Activated T-cell treated with anti-CD3 and anti-CD28 coated beads for 1 hour (primary cell): Measurements from ENCODE around the gene COL21A1.
"Not testable (repeated sequence)": the region's sequence is repeated elsewhere in the genome, so short reads cannot be mapped to it uniquely, and the experiment has no call there.

Source experiments
- DNase-seq: peaks from one replicate; pipeline ENCODE4 v3.0.0-alpha.2; 2020; ENCODE audit warnings: low read depth

Gene COL21A1

GRCh38 chr6:56246881-56247653 is at the start of gene COL21A1:
COL21A1 (minus strand) TSS chr6:56247580; CDS start chr6:56182618, 64,962 bp downstream.
- no peak for DNase-seq

DNA sequence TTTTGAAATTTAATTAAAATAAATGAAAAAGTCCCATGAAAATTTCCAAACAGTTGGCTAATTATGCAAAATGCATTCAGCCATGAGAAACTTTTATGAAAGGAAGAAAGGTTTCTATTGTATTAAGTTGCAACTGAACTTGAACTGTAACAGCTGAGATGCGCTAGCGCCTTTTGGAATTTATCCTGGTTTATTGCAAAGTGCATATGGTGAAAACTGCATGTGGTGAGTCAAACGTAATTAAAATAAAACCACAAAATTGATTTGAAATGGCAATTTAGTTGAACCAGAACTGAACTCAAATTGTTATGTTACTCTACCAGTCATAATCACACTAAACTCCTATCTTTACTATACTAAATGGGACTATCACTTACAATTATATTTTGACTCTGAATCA is 46.4 kb upstream of the COL21A1 start:
- no peak for DNase-seq

- no peak for DNase-seq
These were observed 45.3 kb upstream of the COL21A1 start for GRCh38 chr6:56292505-56293181.

GRCh38 chr6:56291302-56291917 is 44.0 kb upstream of the COL21A1 start:
- no peak for DNase-seq

- DNase-seq, result no peak
These were observed 42.3 kb upstream of the COL21A1 start for GRCh38 chr6:56289721-56290120.

DNA sequence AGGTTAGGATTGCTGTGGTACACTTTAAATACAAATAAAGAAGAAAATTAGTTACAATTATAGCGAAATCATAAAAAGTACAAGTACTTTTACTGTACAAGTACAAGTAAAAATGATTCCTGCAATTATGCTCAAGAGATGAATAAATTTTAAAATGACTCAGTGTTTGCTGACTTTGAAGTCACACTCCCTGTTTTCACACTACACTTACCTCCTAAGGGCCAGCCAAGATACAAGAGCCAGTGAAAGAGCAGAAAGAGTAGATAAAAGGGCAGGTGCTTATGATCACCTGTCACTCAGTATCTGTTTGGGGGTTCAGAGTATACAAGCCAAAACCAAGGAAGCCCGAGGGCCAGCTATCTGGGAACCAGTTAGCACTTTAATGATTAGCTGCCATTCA is 41.0 kb upstream of the COL21A1 start:
- no peak for DNase-seq

GRCh38 chr6:56282391-56282790 is 35.0 kb upstream of the COL21A1 start:
- DNase-seq, result no peak

DNA sequence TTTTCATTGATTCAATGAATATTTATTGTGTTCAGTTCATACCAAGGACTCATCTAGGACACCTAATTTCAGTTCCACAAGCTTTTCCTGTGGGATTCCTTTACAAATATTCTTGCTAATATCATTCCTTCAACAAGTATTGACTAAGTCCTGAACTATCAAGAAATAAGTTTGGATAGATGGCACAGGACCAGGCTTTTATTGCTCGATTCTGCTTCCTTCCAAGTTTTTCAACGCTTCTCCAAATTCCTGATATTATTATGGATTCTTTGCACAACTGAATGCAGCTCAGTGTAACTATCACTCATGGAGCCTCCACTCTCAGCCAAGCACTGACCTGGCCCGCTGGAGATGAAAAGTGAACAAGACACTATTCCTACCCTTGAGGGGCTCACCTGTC is 32.7 kb upstream of the COL21A1 start:
- no peak for DNase-seq

DNA sequence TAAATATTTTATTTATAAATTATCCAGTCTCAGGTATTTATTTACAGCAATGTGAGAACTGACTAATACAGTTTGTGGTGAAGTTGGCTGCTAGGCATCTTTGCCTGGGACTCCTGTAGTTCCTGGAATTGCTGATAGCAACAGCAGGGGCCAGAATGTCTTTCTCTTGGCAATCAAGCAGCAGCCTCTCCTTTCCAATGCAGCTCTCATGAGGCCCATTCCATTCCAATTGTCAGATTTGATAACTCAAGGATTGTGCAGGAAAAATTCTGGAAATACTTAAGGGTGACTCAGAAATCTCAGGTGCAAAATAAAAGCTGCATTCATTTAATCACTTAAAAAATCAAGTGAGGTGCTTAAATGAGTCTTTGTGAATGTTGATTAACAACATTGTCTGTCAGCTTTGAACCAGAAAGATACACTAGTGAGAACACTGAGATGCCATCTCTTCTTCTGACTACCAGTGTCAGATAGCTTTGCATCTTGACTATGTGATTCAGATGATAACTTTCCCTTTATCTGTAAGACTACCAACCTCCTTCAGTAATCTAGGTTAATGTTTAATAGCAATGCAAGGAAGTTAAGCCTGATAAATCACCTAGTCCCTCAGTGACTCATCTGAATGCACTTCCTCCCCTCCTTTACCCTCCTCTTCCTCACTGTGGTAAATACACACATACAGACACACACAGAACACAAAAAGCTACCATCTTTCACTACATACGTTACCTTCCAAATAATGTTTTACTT is 32.1 kb upstream of the COL21A1 start:
- DNase-seq, result no peak

DNA sequence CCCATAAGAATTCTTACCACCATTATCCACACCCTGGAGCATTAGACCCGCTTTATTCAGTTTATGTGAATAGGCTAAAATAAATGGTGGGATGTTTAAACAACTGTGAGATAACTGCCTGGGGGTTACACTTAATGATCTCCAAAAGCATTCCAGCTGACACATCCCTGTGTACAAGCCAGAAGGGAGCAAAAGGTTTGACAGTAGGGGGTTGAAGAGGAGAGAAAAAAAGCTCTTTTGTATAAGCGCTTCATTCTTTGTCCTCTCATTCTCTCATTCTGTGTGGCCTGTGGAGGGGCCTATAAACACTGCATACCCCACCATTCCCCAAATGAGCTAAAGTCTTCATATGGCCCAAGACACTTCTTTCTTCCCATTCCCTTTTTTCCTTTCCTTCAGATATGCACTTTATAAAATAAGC is 30.8 kb upstream of the COL21A1 start:
- no peak for DNase-seq

- no peak for DNase-seq
These were observed 23.5 kb upstream of the COL21A1 start for GRCh38 chr6:56270812-56271441.

DNA sequence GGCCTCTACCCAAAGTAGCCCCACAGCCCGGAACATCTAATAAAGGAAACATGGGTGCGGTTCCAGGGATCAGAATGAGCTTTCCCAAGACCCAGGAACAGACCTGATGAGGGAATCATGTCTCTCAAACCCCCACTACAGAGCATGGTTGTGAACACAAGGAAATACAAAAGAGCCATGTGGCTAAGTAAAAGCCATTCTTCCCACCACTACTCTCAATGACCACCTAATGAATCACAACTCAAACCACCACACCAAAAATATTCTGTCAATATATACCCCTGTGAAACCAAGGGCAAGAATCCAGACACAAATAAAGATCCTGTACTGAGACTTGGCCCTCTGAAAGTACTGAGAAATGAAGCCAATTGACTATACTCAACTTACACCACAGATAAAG is 20.9 kb upstream of the COL21A1 start:
- DNase-seq, result no peak

GRCh38 chr6:56266011-56266410 is 18.6 kb upstream of the COL21A1 start:
- DNase-seq, result no peak

GRCh38 chr6:56263596-56264315 is 16.4 kb upstream of the COL21A1 start:
- DNase-seq, result no peak

- DNase-seq, result not testable (repeated sequence)
These were observed 13.2 kb upstream of the COL21A1 start for GRCh38 chr6:56260593-56260992.

DNA sequence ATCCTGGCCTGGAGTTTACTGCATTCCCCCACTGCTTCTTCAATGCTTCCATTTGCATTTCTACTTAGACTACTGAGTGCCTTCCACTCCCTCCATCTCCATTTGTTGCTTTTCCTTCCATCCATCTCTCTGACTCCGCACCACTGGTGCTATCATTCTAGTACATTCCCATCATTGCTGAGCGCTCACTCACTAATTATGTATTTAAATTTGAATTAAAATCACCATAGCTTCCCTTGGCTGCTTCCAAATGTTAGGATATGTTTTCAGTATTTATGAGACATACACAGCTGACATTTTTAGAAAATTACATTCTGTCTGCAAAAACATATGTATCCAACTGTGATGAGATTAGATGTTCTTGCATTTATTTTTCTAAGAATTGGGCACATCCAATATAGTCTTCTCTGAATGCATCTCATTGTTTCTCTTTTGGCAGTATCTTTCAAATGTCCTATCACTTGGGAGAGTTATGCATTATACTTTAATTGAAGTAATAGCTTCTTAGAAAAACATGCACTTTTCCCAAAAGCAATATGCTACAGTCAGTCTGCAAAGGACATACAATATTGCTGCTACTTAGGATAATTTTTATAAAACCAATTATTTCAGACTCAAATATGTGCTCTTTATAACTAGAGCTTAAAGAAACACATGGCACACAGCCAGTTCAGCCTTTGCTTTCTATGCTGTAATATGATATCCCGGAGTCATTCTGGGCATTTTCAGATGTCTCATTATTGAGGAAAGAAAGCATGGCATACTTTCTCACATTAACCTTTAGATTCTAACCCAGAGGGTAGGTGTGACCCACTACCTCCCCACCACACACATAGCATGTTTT is 12.1 kb upstream of the COL21A1 start:
- DNase-seq, result no peak

DNA sequence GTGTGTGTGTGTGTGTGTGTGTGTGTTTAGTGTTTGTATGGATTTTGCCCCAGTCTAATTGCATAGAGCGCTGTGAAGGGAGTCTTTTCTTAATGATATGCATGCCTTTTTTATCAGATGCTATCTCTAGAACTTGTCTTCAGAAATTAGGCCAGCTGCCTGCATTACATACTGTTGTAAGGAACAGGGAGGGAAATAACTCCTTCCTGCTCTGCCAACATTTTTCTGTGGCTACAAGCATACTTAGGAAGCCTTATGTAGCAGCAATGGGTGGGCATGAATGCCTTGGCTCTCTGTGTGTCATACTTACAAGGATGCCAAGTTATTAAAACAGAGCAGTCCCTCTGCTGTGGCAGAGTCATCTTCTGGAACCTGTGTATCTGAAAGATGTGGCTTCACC is 8.0 kb upstream of the COL21A1 start:
- no peak for DNase-seq

DNA sequence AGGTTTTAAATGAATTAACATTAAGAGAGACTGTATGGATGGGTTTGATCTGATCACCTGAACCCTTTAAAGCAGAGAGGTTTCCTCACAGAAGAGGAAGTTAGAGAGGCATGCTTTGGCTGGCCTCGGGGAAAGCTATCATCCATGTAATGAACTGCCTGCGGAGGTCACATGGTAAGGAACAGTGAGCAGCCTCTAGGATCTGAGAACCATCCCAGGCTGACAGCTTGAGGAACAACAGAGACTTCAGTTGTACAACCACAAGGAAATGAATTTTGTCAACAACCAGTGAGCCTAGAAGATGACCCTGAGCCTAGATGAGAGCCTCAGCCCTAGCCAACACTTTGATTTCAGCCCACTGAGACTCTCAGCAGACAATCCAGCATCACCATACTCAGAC is 2.9 kb upstream of the COL21A1 start:
- no peak for DNase-seq

- DNase-seq, result no peak
These were observed 308 bp upstream of the COL21A1 start for GRCh38 chr6:56247654-56248122.

GRCh38 chr6:56246541-56246880 is 869 bp downstream of the COL21A1 start:
- DNase-seq, result no peak
